NCI-H345 treated with DMSO at 0.1 percent for 48 hours (cell line): ENCODE measurements around the gene CD44.
"Not testable (repeated sequence)": the region's sequence is repeated elsewhere in the genome, so short reads cannot be mapped to it uniquely, and the experiment has no call there.

Source experiments
- DNase-seq: peaks from one replicate; lab custom pipeline; 2025; ENCODE audit not compliant: unreplicated experiment; lab: John Stamatoyannopoulos, UW

Gene CD44

GRCh38 chr11:35211952-35212351 lies 73.0 kb downstream of the CD44 start:
- no peak for DNase-seq

- no peak for DNase-seq
These were observed 75.3 kb downstream of the CD44 start for GRCh38 chr11:35214226-35214770.

- no peak for DNase-seq
These were observed 75.8 kb downstream of the CD44 start for GRCh38 chr11:35214792-35215193.

GRCh38 chr11:35215945-35216344 lies 77.0 kb downstream of the CD44 start:
- no peak for DNase-seq

GRCh38 chr11:35216962-35217678 lies 78.1 kb downstream of the CD44 start:
- DNase-seq = peak; percentile 22

GRCh38 chr11:35218956-35219355 lies 80.0 kb downstream of the CD44 start:
- DNase-seq = no peak

GRCh38 chr11:35223371-35223796 lies 84.4 kb downstream of the CD44 start:
- DNase-seq = no peak

GRCh38 chr11:35223991-35224390 lies 85.0 kb downstream of the CD44 start:
- no peak for DNase-seq

- DNase-seq = no peak
These were observed 87.1 kb downstream of the CD44 start for GRCh38 chr11:35225946-35226520.

- not testable (repeated sequence) for DNase-seq
These were observed 87.8 kb downstream of the CD44 start for GRCh38 chr11:35226756-35227155.

- no peak for DNase-seq
These were observed 88.8 kb downstream of the CD44 start for GRCh38 chr11:35227576-35228327.

GRCh38 chr11:35228328-35228725 lies 89.4 kb downstream of the CD44 start:
- DNase-seq = no peak

GRCh38 chr11:35230388-35230787 lies 91.4 kb downstream of the CD44 start:
- DNase-seq = no peak

- DNase-seq = no peak
These were observed 92.3 kb downstream of the CD44 start for GRCh38 chr11:35231076-35231860.

GRCh38 chr11:35232891-35233330 lies 93.9 kb downstream of the CD44 start:
- no peak for DNase-seq

- DNase-seq = no peak
These were observed 94.5 kb downstream of the CD44 start for GRCh38 chr11:35233518-35233917.

GRCh38 chr11:35234460-35235156 lies 95.6 kb downstream of the CD44 start:
- no peak for DNase-seq

- no peak for DNase-seq
These were observed 96.1 kb downstream of the CD44 start for GRCh38 chr11:35235157-35235468.

GRCh38 chr11:35235498-35235897 lies 96.5 kb downstream of the CD44 start:
- DNase-seq = no peak

- DNase-seq = no peak
These were observed 97.1 kb downstream of the CD44 start for GRCh38 chr11:35235936-35236666.
